Right lobe of liver (tissue), 4 donors: ENCODE data around the gene CASZ1.

Experiments
- CTCF ChIP-seq, 4 donors: fragments of 200-600 bp in 3 of 4; fragments of 450-650 bp in 1 of 4; IDR thresholded peaks; one replicate each; pipeline versions ENCODE4 v1.5.1 to v1.8.0; 2016 to 2022; ENCODE audit warnings: antibody characterized with exemption in 4 of 4, mild to moderate bottlenecking in 2 of 4
- POLR2A ChIP-seq: fragments of 450-650 bp; IDR thresholded peaks from one replicate; pipeline ENCODE4 v1.6.1; 2017; ENCODE audit warnings: antibody characterized with exemption, mild to moderate bottlenecking
- donor health status: DM: no; HTN: no; CAD: no.
- donor health status: DM: no; HTN: no; CAD: no.
- donor health status: DM: no; HTN: yes; CAD: no.

DNA sequence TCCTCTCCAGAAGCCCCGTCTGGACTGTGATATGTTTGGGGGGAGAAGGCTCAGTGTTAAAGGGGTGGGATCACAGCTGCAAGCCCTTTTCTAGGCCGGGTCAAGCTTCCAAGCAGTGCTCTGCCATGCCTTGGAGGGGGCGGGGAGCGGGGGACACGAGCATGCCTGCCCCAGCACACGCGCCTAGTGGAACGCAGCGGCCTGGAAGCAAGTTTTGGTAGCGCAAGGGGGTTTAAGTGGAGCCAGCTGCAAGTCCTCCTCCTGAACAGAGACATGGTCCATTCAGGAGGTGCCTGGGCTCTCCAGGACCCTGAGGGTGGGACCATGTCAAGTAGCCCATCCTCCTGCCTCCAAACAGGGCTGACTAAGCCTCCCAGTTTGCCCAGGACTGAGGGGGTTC lies 112.2 kb downstream of the CASZ1 start:
- no peak for TF ChIP-seq CTCF (IDR thresholded peaks at IDR 0.05)
- no peak for TF ChIP-seq POLR2A
